SJSA1 (cell line): ENCODE results near the gene CNOT1. TPM values are rescaled to one million over a fixed set of nuclear protein-coding genes. Genes with fewer than 3 reads are reported as not detected.

ENCODE experiments used
- DNase-seq, 2 experiments: peaks; one replicate each; pipeline ENCODE4 v3.0.0-alpha.2; 2015 to 2020; ENCODE audit warnings: low spot score in 2 of 2, low read depth in 1 of 2
- H3K27ac ChIP-seq: fragments of 250-450 bp; sonication (Bioruptor Pico); 2 replicates; pipeline ENCODE4 v1.5.1; 2020; ENCODE audit warnings: mild to moderate bottlenecking, moderate library complexity
- H3K27me3 ChIP-seq: fragments of 250-450 bp; sonication (Bioruptor Pico); replicated peaks from 2 replicates; pipeline ENCODE4 v1.5.1; 2020; ENCODE audit warnings: mild to moderate bottlenecking, moderate library complexity
- H3K36me3 ChIP-seq: fragments of 250-450 bp; sonication (Bioruptor Pico); 2 replicates; pipeline ENCODE4 v1.5.1; 2020; ENCODE audit warnings: mild to moderate bottlenecking
- H3K4me1 ChIP-seq: fragments of 250-450 bp; sonication (Bioruptor Pico); replicated peaks from 2 replicates; pipeline ENCODE4 v1.6.1; 2021; ENCODE audit warnings: mild to moderate bottlenecking
- H3K4me3 ChIP-seq: fragments of 250-450 bp; sonication (Bioruptor Pico); 2 replicates; pipeline ENCODE4 v1.5.1; 2020; ENCODE audit warnings: mild to moderate bottlenecking
- H3K9me3 ChIP-seq: fragments of 250-450 bp; sonication (Bioruptor Pico); replicated peaks from 2 replicates; pipeline ENCODE4 v1.5.1; 2020; ENCODE audit warnings: mild to moderate bottlenecking
- total RNA-seq: library from RNA; depleted of rRNA; stranded (reverse); fragments of >200 nt; shearing (Covaris generic); gene quantifications from 2 replicates; pipeline ENCODE4 v1.2.3, GENCODE V29; 2014; rRNA removed

CNOT1 gene
- total RNA-seq, 1 experiment from 2014 or later, result 123 TPM

- no peak overlapping the region for H3K4me3 ChIP-seq
- no peaks in the 10 kb centered on the region for H3K9me3 ChIP-seq
- H3K36me3 ChIP-seq, result no peaks in the 10 kb centered on the region
- H3K4me1 ChIP-seq, result no peaks in the 10 kb centered on the region
- H3K27me3 ChIP-seq, result peaks cover 12% of the 10 kb centered on the region
- no peak overlapping the region for H3K27ac ChIP-seq
- no peak for DNase-seq
These were observed 154.5 kb downstream of the CNOT1 start for GRCh38 chr16:58475091-58475619.

- no peaks in the 10 kb centered on the region for H3K9me3 ChIP-seq
- H3K4me3 ChIP-seq, result no peak overlapping the region
- no peaks in the 10 kb centered on the region for H3K4me1 ChIP-seq
- H3K27me3 ChIP-seq, result peaks cover 21% of the 10 kb centered on the region
- no peak overlapping the region for H3K27ac ChIP-seq
- no peak for DNase-seq
- no peaks in the 10 kb centered on the region for H3K36me3 ChIP-seq
These were observed 155.3 kb downstream of the CNOT1 start for GRCh38 chr16:58474296-58474695.

- no peak overlapping the region for H3K27ac ChIP-seq
- no peaks in the 10 kb centered on the region for H3K9me3 ChIP-seq
- no peak for DNase-seq
- no peaks in the 10 kb centered on the region for H3K36me3 ChIP-seq
- no peak overlapping the region for H3K4me3 ChIP-seq
- H3K27me3 ChIP-seq, result peaks cover 33% of the 10 kb centered on the region
- no peaks in the 10 kb centered on the region for H3K4me1 ChIP-seq
These were observed 156.8 kb downstream of the CNOT1 start for GRCh38 chr16:58472827-58473226.

GRCh38 chr16:58472266-58472665 lies 157.4 kb downstream of the CNOT1 start:
- Histone ChIP-seq H3K4me3 (no peak overlapping the region), H3K27me3 (peaks cover 36% of the 10 kb centered on the region), H3K27ac (no peak overlapping the region), H3K36me3 (no peaks in the 10 kb centered on the region), H3K9me3 (no peaks in the 10 kb centered on the region), H3K4me1 (no peaks in the 10 kb centered on the region)
- no peak for DNase-seq

- Histone ChIP-seq H3K4me3 (no peak overlapping the region), H3K27me3 (peaks cover 45% of the 10 kb centered on the region), H3K36me3 (no peaks in the 10 kb centered on the region), H3K27ac (no peak overlapping the region), H3K9me3 (no peaks in the 10 kb centered on the region), H3K4me1 (no peaks in the 10 kb centered on the region)
- no peak for DNase-seq
These were observed 158.2 kb downstream of the CNOT1 start for GRCh38 chr16:58471209-58471975.

Other genes starting within 250 kb of the CNOT1 start
- 6.0 and 15.9 TPM in 2 replicates for gene GINS3, start 237.4 kb downstream of the CNOT1 start, total RNA-seq
- gene NDRG4, start 129.7 kb downstream of the CNOT1 start, total RNA-seq, result 6.9 and 9.2 TPM in 2 replicates
- gene SETD6, start 114.3 kb downstream of the CNOT1 start, total RNA-seq, result 1.1 and 1.8 TPM in 2 replicates
- gene SLC38A7, start 54.9 kb upstream of the CNOT1 start, total RNA-seq, result 8.9 and 18.9 TPM in 2 replicates
- gene GOT2, start 104.5 kb upstream of the CNOT1 start, total RNA-seq, result 38.0 and 57.4 TPM in 2 replicates